Vagina (tissue), 2 donors: ENCODE results near the gene MESD.

Experiments
- CTCF ChIP-seq, 3 experiments: fragments of 450-650 bp in 2 of 3; fragments of 200-600 bp in 1 of 3; sonication (generic) in 1 of 3; IDR thresholded peaks; one replicate each; pipeline ENCODE4 v1.5.1; 2017 to 2019; ENCODE audit warnings: antibody characterized with exemption in 3 of 3, mild to moderate bottlenecking in 2 of 3, moderate library complexity in 2 of 3
- POLR2A ChIP-seq, 2 donors: fragments of 450-650 bp; IDR thresholded peaks; one replicate each; pipeline ENCODE4 v1.6.1; 2017; ENCODE audit warnings: antibody characterized with exemption in 2 of 2, mild to moderate bottlenecking in 2 of 2, moderate library complexity in 2 of 2
- POLR2AphosphoS5 ChIP-seq, 2 donors: sonication (generic); formaldehyde crosslinking; IDR thresholded peaks; one replicate each; pipeline ENCODE4 v1.9.0; 2017; ENCODE audit warnings: antibody characterized with exemption in 2 of 2, mild to moderate bottlenecking in 2 of 2, low read depth in 1 of 2; ENCODE audit not compliant: insufficient read depth in 1 of 2

DNA sequence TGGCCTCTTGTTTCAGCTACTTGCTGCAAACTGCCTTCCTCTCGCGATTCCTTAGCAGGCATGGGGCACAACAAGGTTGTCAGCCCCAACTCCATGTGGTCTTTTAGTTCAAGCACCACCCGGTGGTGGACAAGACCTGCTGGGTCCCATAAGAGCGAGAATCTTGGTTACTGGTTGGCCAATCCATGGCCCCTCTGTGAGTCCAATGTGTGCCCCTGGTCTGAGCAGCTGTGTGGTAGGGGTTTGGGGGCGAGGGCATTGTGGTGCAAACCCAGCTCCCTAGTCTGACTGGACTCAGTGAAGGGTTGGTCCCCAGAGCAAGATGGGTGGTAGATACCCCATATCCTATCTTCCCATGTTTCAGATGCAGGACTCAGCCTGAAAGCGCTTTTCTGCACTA lies 48.8 kb downstream of the MESD start:
- TF ChIP-seq CTCF (IDR thresholded peaks at IDR 0.05) (no peak), POLR2A (IDR thresholded peaks at IDR 0.05) (no peak), POLR2AphosphoS5 (IDR thresholded peaks at IDR 0.05; ENCODE audit: insufficient read depth in 1 of 2, low read depth in 1 of 2) (no peak)
